Caco-2 (cell line): ENCODE measurements around the gene GPC5. TPM values are rescaled to one million over a fixed set of nuclear protein-coding genes. Genes with fewer than 3 reads are reported as not detected.

ENCODE experiments used
- BruUV-seq: library from RNA; stranded (reverse); fragments of 400-500 nt; replicated peaks from 2 replicates; lab custom pipeline; 2021; lab: Mats Ljungman, UMichigan
- CTCF ChIA-PET: fragments of 300-600 bp; sonication (Branson Sonifier 250); formaldehyde crosslinking; loops from one replicate; lab custom pipeline; 2022; ENCODE audit warnings: antibody characterized with exemption; lab: Charles Lee
- POLR2A ChIA-PET: fragments of 300-600 bp; sonication (Branson Sonifier 250); formaldehyde crosslinking; loops from one replicate; lab custom pipeline; 2022; ENCODE audit warnings: antibody characterized with exemption; lab: Charles Lee
- DNase-seq, 2 experiments: peaks; one replicate each; pipeline versions ENCODE4 v3.0.0 to v3.0.0-alpha.2; 2020 to 2022
- H3K27me3 ChIP-seq: replicated peaks from 2 replicates; pipeline ENCODE4 v1.6.0; 2011; ENCODE audit warnings: low read length; ENCODE audit not compliant: control insufficient read depth, insufficient read depth
- H3K36me3 ChIP-seq: 2 replicates; pipeline ENCODE4 v1.5.1; 2011; ENCODE audit warnings: low read length; ENCODE audit not compliant: control insufficient read depth, insufficient read depth
- H3K4me1 ChIP-seq: fragments of 250-450 bp; sonication (Bioruptor Pico); 2 replicates; pipeline ENCODE4 v1.5.1; 2020; ENCODE audit warnings: mild to moderate bottlenecking
- H3K4me3 ChIP-seq: 2 replicates; pipeline ENCODE4 v1.5.1; 2011; ENCODE audit warnings: low read depth, mild to moderate bottlenecking, control low read depth, low read length
- H3K9me3 ChIP-seq: fragments of 250-450 bp; sonication (Bioruptor Pico); 2 replicates; pipeline ENCODE4 v1.5.1; 2020; ENCODE audit warnings: mild to moderate bottlenecking, moderate library complexity
- H3K27ac Mint-ChIP-seq: one replicate; pipeline ENCODE4 v1.8.0; 2022; ENCODE audit warnings: mixed read lengths; ENCODE audit not compliant: unreplicated experiment
- H3K27me3 Mint-ChIP-seq: one replicate; pipeline ENCODE4 v1.8.0; 2022; ENCODE audit warnings: mixed read lengths; ENCODE audit not compliant: insufficient read depth, unreplicated experiment
- H3K36me3 Mint-ChIP-seq: one replicate; pipeline ENCODE4 v1.8.0; 2022; ENCODE audit warnings: mild to moderate bottlenecking, mixed read lengths; ENCODE audit not compliant: insufficient read depth, unreplicated experiment
- H3K4me1 Mint-ChIP-seq: one replicate; pipeline ENCODE4 v1.8.0; 2022; ENCODE audit warnings: low read depth, mixed read lengths; ENCODE audit not compliant: unreplicated experiment
- H3K4me3 Mint-ChIP-seq: one replicate; pipeline ENCODE4 v1.8.0; 2022; ENCODE audit warnings: mild to moderate bottlenecking, moderate library complexity, mixed read lengths; ENCODE audit not compliant: unreplicated experiment
- H3K9me3 Mint-ChIP-seq: one replicate; pipeline ENCODE4 v1.8.0; 2022; ENCODE audit warnings: mixed read lengths; ENCODE audit not compliant: unreplicated experiment
- CTCF ChIP-seq, 2 experiments: fragments of 200-600 bp in 1 of 2; IDR thresholded peaks; 1 replicate in 1 of 2; 2 replicates in 1 of 2; pipeline versions ENCODE4 v1.5.1 to v1.8.0; 2011 to 2022; ENCODE audit warnings: antibody characterized with exemption in 1 of 2, control low read depth in 1 of 2, inconsistent platforms in 1 of 2, low read depth in 1 of 2, low read length in 1 of 2, mild to moderate bottlenecking in 1 of 2, moderate library complexity in 1 of 2; ENCODE audit not compliant: insufficient read depth in 1 of 2, severe bottlenecking in 1 of 2, unreplicated experiment in 1 of 2
- intact Hi-C: fragments of 100-400 bp; cut with micrococcal nuclease; formaldehyde crosslinking; loops from one replicate; pipeline ENCODE4 v1.10.0; 2022; ENCODE audit not compliant: unreplicated experiment
- total RNA-seq: library from RNA; stranded (reverse); gene quantifications from 2 replicates; pipeline ENCODE4 v1.2.3, GENCODE V29; 2022

Gene GPC5
- total RNA-seq, 1 experiment from 2014 or later = 4.1 TPM

- 0 out of 2 replicates have a peak, but pooled peaks cover 7% of the 10 kb centered on the region for H3K4me1 ChIP-seq
- Mint-ChIP-seq H3K4me3 (no peak overlapping the region), H3K27ac (no peak overlapping the region), H3K27me3 (no peaks in the 10 kb centered on the region), H3K4me1 (no peaks in the 10 kb centered on the region), H3K36me3 (peaks cover 4% of the 10 kb centered on the region), H3K9me3 (peaks cover 8% of the 10 kb centered on the region)
- DNase-seq = no peak
- intact Hi-C loops = loop anchor here (10.0 kb wide), 1 partner anchor 180 kb away; no protein-coding TSS in a partner anchor
- no peak overlapping the region for H3K4me3 ChIP-seq
- ChIA-PET CTCF (no interaction called here), POLR2A (no interaction called here)
- no peak for TF ChIP-seq CTCF (IDR thresholded peaks at IDR 0.05; ENCODE audit: insufficient read depth in 1 of 2, low read depth in 1 of 2, low read length in 1 of 2, severe bottlenecking in 1 of 2, unreplicated experiment in 1 of 2)
- peaks cover 17% of the 10 kb centered on the region for H3K9me3 ChIP-seq
- no peaks in the 10 kb centered on the region for H3K36me3 ChIP-seq
- no peaks in the 10 kb centered on the region for H3K27me3 ChIP-seq
- no TSS peak for BruUV-seq
Observed at GRCh38 chr13:92354583-92354982, 956.2 kb downstream of the GPC5 start.

DNA sequence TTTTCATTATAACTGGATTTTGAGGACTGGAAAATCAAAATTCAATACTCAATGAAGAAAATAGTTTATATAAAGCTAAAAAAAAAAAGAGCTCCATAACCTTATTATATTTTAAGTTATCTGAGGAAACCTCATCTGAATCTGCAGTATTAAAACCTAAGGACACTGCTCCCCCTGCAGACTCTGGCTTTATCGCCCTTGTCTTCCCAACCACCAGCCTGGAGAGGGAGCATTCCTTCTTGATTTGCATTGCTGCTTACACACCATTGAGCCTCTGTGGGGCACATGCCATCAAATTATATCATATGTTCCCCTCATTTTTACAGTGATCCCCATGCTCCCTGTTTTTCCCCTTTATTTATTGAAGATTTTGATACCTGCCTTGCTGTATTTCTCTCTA, 956.8 kb downstream of the GPC5 start:
- BruUV-seq = no TSS peak
- H3K36me3 Mint-ChIP-seq = peaks cover 4% of the 10 kb centered on the region
- ChIA-PET CTCF (no interaction called here), POLR2A (no interaction called here)
- Histone ChIP-seq H3K4me3 (no peak overlapping the region), H3K36me3 (no peaks in the 10 kb centered on the region), H3K4me1 (0 out of 2 replicates have a peak, but pooled peaks cover 7% of the 10 kb centered on the region), H3K9me3 (peaks cover 18% of the 10 kb centered on the region), H3K27me3 (no peaks in the 10 kb centered on the region)
- peaks cover 11% of the 10 kb centered on the region for H3K9me3 Mint-ChIP-seq
- DNase-seq = peak; percentile 41 to 45
- no peaks in the 10 kb centered on the region for H3K27me3 Mint-ChIP-seq
- H3K27ac Mint-ChIP-seq = no peak overlapping the region
- peak; percentile 47 to 51 for TF ChIP-seq CTCF (IDR thresholded peaks at IDR 0.05; ENCODE audit: insufficient read depth in 1 of 2, low read depth in 1 of 2, low read length in 1 of 2, severe bottlenecking in 1 of 2, unreplicated experiment in 1 of 2)
- H3K4me3 Mint-ChIP-seq = no peak overlapping the region
- intact Hi-C loops = loop anchor here (1.0 to 10.0 kb wide), 2 partner anchors 168 to 180 kb away; no protein-coding TSS in a partner anchor
- H3K4me1 Mint-ChIP-seq = no peaks in the 10 kb centered on the region

- no peak for DNase-seq
- Mint-ChIP-seq H3K27me3 (no peaks in the 10 kb centered on the region), H3K9me3 (peaks cover 11% of the 10 kb centered on the region), H3K36me3 (no peaks in the 10 kb centered on the region), H3K27ac (no peak overlapping the region), H3K4me3 (no peak overlapping the region), H3K4me1 (no peaks in the 10 kb centered on the region)
- ChIA-PET POLR2A (no interaction called here), CTCF (no interaction called here)
- TF ChIP-seq CTCF (IDR thresholded peaks at IDR 0.05; ENCODE audit: insufficient read depth in 1 of 2, low read depth in 1 of 2, low read length in 1 of 2, severe bottlenecking in 1 of 2, unreplicated experiment in 1 of 2) = no peak
- BruUV-seq = no TSS peak
- H3K36me3 ChIP-seq = no peaks in the 10 kb centered on the region
- H3K4me3 ChIP-seq = no peak overlapping the region
- no peaks in the 10 kb centered on the region for H3K27me3 ChIP-seq
- H3K9me3 ChIP-seq = peaks cover 18% of the 10 kb centered on the region
- intact Hi-C loops = no loop called here
- 0 out of 2 replicates have a peak, but pooled peaks cover 7% of the 10 kb centered on the region for H3K4me1 ChIP-seq
Observed at GRCh38 chr13:92362717-92363116, 964.3 kb downstream of the GPC5 start.
